Skeletal muscle tissue (tissue), 4 donors: ENCODE measurements around the gene WNK4. TPM values are rescaled to one million over a fixed set of nuclear protein-coding genes. Genes with fewer than 3 reads are reported as not detected.

Experiments
- H3K27ac ChIP-seq: one replicate; pipeline ENCODE4 v1.7.0; 2013; ENCODE audit warnings: mild to moderate bottlenecking, low read depth, low read length, inconsistent platforms
- H3K27me3 ChIP-seq, 3 donors: one replicate each; pipeline ENCODE4 v1.7.0; 2013; ENCODE audit warnings: low read length in 3 of 3; ENCODE audit not compliant: control insufficient read depth in 3 of 3, insufficient read depth in 3 of 3
- H3K36me3 ChIP-seq, 3 donors: one replicate each; pipeline ENCODE4 v1.7.0; 2013; ENCODE audit warnings: low read length in 3 of 3; ENCODE audit not compliant: control insufficient read depth in 3 of 3, insufficient read depth in 3 of 3
- H3K4me1 ChIP-seq, 3 donors: one replicate each; pipeline ENCODE4 v1.7.0; 2013; ENCODE audit warnings: low read length in 3 of 3, mild to moderate bottlenecking in 3 of 3; ENCODE audit not compliant: control insufficient read depth in 3 of 3, insufficient read depth in 3 of 3
- H3K4me3 ChIP-seq, 3 donors: one replicate each; pipeline ENCODE4 v1.7.0; 2013; ENCODE audit warnings: low read length in 3 of 3
- H3K9ac ChIP-seq, 3 donors: one replicate each; pipeline ENCODE4 v1.7.0; 2013; ENCODE audit warnings: low read length in 3 of 3, mild to moderate bottlenecking in 3 of 3, moderate library complexity in 2 of 3, low read depth in 1 of 3
- H3K9me3 ChIP-seq, 3 donors: one replicate each; pipeline ENCODE4 v1.7.0; 2013; ENCODE audit warnings: low read length in 3 of 3; ENCODE audit not compliant: control insufficient read depth in 3 of 3
- total RNA-seq: library from RNA; depleted of rRNA; stranded (reverse); fragments of >200 nt; gene quantifications from one replicate; pipeline ENCODE4 v1.2.3, GENCODE V29; 2014
- donor health status: Osteomylitis.

Gene WNK4
- total RNA-seq, 1 donor from 2014 or later: not detected

DNA sequence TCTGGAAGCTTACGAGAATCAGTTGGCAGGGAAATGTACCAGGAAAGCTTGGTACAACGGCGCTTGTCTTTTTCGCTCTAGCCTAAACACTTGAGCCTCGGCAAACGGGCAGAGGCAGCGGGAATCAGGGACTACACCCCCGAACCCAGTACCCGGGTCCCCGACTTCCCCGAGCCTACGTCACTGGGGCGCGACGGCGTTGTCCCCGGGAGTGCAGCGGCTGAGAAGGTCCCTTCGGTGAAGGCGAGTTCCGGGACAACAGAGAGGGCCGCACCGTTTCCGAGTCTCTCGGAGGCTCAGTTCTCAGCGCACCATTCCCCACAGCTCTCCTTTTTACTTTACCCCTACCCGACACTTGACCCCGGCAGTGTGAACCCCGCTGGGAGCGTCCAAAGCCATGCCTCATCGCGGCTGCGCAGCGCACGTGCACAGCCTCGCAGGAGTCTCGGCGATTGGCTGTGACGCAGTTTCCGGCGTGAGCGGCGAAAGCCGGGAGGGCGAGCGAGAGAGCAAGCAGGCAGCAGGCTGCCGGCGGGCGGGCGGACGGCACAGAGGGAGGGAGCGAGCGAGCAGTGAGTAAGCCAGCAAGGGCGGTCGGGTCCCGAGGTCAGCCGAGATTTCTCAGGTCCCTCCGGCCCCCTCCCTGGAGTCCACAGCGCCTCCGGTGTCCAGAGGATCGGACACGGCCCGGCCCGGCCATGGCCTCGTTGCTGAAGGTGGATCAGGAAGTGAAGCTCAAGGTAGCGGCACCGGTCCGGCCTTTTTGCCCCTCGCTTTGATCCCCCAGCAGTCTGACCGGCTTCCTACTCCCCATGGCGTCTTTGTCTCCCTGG lies 52.7 kb downstream of the WNK4 start, which contains the start of gene PSME3:
PSME3 (plus strand) TSS at position 464 of the 833 bp plus-strand sequence; CDS start at position 699, 235 bp downstream.
- Histone ChIP-seq H3K4me3 (peak within 1 kb of the TSS; percentile 90 to 99 (median 99)), H3K9ac (peak within 1 kb of the TSS; percentile 91 to 99 (median 99)), H3K36me3 (peaks cover 16 to 21% (median 20%) of the 10 kb centered on the region in 3 donors), H3K27ac (peak within 1 kb of the TSS; percentile 80), H3K27me3 (no peaks in the 10 kb centered on the region), H3K4me1 (peaks cover 9 to 27% (median 15%) of the 10 kb centered on the region in 3 donors), H3K9me3 (no peaks in the 10 kb centered on the region)

DNA sequence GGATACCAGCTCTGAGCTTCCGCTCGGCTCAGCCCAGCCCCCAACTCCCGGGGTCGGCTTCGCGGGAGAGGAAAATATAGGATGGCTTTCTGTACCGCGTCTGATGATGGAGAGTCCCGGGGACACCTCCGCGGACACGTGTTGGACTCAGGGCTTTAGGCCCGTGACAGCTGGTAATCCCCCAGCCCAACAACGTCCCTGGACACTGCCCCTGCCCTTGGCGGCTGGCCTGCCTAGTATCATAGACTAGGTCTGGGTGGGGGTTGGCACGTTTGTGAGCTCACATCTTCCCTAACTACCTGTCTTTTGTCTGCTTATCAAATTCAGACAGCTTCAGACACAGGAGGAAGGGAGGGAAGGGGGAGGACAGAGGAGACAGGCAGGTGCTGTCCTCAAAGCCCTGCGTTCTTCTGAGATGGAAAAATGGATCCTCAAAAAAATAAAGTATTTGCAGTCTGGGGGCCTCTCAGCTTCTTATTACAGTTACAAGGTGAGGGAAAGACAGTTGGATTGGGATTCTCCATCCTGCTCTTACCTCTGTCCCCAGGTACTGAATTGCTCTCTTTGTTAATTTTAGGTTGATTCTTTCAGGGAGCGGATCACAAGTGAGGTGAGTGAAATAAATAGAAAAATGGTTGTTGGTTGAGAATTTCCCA lies 53.5 kb downstream of the WNK4 start:
- peak overlapping the region; percentile 80 for H3K27ac ChIP-seq
- no peaks in the 10 kb centered on the region for H3K27me3 ChIP-seq
- H3K4me3 ChIP-seq: peak overlapping the region; percentile 90 to 99 (median 99)
- H3K9ac ChIP-seq: peak overlapping the region; percentile 91 to 99 (median 99)
- peaks cover 24 to 27% (median 25%) of the 10 kb centered on the region in 3 donors for H3K36me3 ChIP-seq
- H3K4me1 ChIP-seq: peaks cover 9 to 27% (median 15%) of the 10 kb centered on the region in 3 donors
- H3K9me3 ChIP-seq: no peaks in the 10 kb centered on the region

DNA sequence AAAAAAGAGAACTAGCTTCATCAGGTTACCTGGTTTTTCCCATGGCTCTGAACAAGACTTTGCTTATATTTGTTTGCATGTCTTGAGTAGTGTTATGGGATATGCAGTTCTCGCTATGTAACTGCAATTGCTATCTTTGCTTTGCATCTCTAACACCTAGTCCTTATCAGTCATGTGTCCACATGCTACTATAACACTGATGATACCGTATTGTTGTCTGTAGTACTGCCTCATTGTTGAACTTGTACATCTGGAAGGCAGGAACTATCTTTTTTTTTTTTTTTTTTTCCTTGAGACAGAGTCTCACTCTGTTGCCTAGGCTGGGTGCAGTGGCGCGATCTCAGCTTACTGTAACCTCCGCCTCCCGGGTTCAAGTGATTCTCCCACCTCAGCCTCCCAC lies 55.3 kb downstream of the WNK4 start:
- no peak overlapping the region for H3K4me3 ChIP-seq
- H3K27ac ChIP-seq: no peak overlapping the region
- no peaks in the 10 kb centered on the region for H3K27me3 ChIP-seq
- H3K9ac ChIP-seq: peak overlapping the region in 1 of 3 donors; percentile 18
- peaks cover 9 to 27% (median 15%) of the 10 kb centered on the region in 3 donors for H3K4me1 ChIP-seq
- H3K36me3 ChIP-seq: peaks cover 35 to 39% (median 35%) of the 10 kb centered on the region in 3 donors
- H3K9me3 ChIP-seq: no peaks in the 10 kb centered on the region

DNA sequence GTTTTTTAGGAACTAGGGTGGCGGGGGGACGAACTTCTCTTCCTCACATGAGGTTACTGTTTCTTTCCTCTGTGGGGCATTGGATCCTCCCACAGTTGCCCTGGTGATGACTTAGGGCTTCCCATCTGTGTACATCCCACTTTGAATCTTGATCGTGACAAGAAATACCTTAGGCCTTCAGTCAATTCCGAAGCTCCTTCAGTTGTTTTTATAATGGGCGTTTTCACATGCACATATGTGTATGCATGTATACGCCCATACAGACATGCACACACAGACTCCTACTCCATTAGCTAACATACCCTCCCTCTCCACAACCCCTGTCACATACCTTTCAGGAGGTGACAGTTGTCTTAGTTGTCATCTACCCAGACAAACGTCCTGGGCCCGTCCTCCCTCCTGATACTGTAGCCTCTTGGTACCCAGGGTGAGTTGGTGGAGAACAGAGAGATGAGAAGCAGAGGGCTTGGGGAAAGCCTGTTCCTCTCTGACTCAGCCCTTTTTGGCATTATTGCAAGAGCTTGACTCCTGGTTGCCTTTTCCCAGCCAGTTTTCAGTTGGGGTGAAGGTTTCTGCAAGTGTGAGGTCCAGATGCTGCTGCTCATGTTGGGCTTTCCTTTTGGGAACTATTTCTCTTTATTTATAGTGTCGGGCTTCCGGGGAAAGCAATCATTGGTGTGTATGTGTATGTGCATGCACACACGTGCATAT lies 61.7 kb downstream of the WNK4 start:
- H3K9ac ChIP-seq: no peak overlapping the region
- no peaks in the 10 kb centered on the region for H3K9me3 ChIP-seq
- H3K4me1 ChIP-seq: peaks cover 0 to 5% (median 0%) of the 10 kb centered on the region in 3 donors
- H3K27me3 ChIP-seq: no peaks in the 10 kb centered on the region
- no peak overlapping the region for H3K27ac ChIP-seq
- no peak overlapping the region for H3K4me3 ChIP-seq
- peaks cover 57 to 76% (median 62%) of the 10 kb centered on the region in 3 donors for H3K36me3 ChIP-seq

DNA sequence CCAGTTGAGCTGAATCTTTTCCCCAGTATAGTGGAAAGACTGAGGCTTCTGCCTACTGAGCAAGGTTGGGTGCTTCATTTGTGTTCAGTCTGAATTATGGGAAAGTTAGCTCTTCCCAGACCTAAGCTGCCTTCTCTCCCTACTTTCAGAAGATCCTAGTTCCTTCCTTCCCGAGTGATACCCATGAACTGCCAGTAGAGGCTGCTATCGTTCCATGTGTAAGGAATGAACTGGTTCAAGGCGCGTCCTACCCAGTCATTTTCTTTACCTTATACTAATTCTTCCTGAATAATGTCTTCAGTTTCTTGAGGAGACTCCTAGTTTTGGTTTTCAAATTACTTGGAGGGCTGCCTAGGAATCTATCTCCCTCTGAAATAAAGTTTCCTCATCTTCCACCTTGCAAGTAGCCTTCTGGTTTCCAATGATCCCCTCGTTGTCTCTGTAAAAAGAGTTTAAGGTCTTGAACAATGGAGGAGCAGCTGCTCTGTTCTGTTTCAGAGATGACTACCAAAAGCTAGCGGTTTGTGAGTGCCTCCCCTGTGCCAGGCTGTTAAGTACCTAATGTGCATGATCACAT lies 63.0 kb downstream of the WNK4 start:
- Histone ChIP-seq H3K4me1 (peaks cover 0 to 7% (median 0%) of the 10 kb centered on the region in 3 donors), H3K27ac (no peak overlapping the region), H3K9me3 (no peaks in the 10 kb centered on the region), H3K9ac (no peak overlapping the region), H3K36me3 (peaks cover 46 to 64% (median 52%) of the 10 kb centered on the region in 3 donors), H3K4me3 (no peak overlapping the region), H3K27me3 (no peaks in the 10 kb centered on the region)

DNA sequence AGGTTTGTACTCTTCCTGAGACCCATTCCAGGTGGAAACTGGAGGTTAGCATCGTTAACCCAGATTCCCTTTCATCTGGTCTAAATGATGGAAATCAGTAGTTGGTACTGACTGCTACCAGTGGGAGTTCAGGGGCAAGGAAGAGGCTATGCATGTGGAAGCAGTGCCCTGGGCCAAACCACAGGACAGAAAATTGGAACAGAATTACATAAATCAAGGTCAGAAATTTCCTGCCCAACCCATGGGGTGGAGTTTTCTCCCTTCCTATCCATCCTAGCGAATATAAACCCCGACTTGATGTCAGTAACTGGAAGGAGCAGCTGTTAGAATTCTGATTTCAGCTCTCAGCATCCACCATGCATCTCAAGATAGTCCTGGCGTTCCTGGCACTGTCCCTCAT lies 63.9 kb downstream of the WNK4 start, which contains the start of gene AOC2:
AOC2 (plus strand) TSS at position 310 of the 400 bp plus-strand sequence; CDS start at position 357, 47 bp downstream.
- Histone ChIP-seq H3K36me3 (peaks cover 38 to 56% (median 44%) of the 10 kb centered on the region in 3 donors), H3K4me3 (no peak within 1 kb of the TSS), H3K9me3 (no peaks in the 10 kb centered on the region), H3K4me1 (peaks cover 0 to 7% (median 0%) of the 10 kb centered on the region in 3 donors), H3K27me3 (no peaks in the 10 kb centered on the region), H3K27ac (no peak within 1 kb of the TSS), H3K9ac (no peak within 1 kb of the TSS)

DNA sequence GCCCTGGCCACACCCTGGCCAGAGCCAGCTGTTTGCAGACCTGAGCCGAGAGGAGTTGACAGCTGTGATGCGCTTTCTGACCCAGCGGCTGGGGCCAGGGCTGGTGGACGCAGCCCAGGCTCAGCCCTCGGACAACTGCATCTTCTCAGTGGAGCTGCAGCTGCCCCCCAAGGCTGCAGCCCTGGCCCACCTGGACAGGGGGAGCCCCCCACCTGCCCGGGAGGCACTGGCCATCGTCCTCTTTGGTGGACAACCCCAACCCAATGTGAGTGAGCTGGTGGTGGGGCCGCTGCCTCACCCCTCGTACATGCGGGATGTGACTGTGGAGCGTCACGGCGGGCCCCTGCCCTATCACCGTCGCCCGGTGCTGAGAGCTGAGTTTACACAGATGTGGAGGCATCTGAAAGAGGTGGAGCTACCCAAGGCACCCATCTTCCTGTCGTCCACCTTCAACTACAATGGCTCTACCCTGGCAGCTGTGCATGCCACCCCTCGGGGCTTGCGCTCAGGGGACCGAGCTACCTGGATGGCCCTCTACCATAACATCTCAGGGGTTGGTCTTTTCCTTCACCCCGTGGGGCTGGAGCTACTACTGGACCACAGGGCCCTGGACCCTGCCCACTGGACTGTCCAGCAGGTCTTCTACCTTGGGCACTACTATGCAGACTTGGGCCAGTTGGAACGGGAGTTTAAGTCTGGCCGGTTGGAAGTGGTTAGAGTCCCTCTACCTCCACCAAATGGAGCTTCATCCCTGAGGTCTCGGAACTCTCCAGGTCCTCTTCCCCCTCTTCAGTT lies 64.5 kb downstream of the WNK4 start:
- Histone ChIP-seq H3K9me3 (no peaks in the 10 kb centered on the region), H3K9ac (no peak overlapping the region), H3K4me3 (no peak overlapping the region), H3K36me3 (peaks cover 34 to 52% (median 40%) of the 10 kb centered on the region in 3 donors), H3K4me1 (peaks cover 4 to 7% (median 6%) of the 10 kb centered on the region in 3 donors), H3K27me3 (no peaks in the 10 kb centered on the region), H3K27ac (no peak overlapping the region)

DNA sequence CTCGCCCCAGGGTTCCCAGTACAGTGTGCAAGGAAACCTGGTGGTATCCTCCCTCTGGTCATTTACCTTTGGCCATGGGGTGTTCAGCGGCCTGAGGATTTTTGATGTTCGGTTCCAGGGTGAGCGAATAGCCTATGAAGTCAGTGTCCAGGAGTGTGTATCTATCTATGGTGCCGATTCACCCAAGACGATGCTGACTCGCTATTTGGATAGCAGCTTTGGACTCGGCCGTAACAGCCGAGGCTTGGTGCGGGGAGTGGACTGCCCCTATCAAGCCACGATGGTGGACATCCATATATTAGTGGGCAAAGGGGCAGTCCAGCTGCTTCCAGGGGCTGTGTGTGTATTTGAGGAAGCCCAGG lies 65.1 kb downstream of the WNK4 start:
- Histone ChIP-seq H3K27ac (no peak overlapping the region), H3K4me3 (no peak overlapping the region), H3K36me3 (peaks cover 34 to 47% (median 39%) of the 10 kb centered on the region in 3 donors), H3K9me3 (no peaks in the 10 kb centered on the region), H3K4me1 (peaks cover 6 to 9% (median 7%) of the 10 kb centered on the region in 3 donors), H3K27me3 (no peaks in the 10 kb centered on the region), H3K9ac (no peak overlapping the region)
